ENCODE data around the gene BMP8A. TPM values are rescaled to one million over a fixed set of nuclear protein-coding genes. Genes with fewer than 3 reads are reported as not detected.

Gene BMP8A
- total and polyA plus RNA-seq, 9 of the 15 experiments (the other 6 are each of a cell fraction or from before 2014, with no cell fraction given): 0.05 to 0.31 TPM; not detected in 7

- TF ChIP-seq ATF3 (IDR thresholded peaks at IDR 0.05) (no peak), ATF3 (CRISPR knock-in tag; conservative IDR thresholded peaks at IDR 0.05) (peak; percentile 50; the same call in 1 of the 2 replicates), DNMT1 (IDR thresholded peaks at IDR 0.05) (no peak), SMARCA5 (IDR thresholded peaks at IDR 0.05) (no peak), TBL1XR1 (IDR thresholded peaks at IDR 0.05; ENCODE audit: low read length in 2 of 2) (no peak), ATF1 (CRISPR knock-in tag; IDR thresholded peaks at IDR 0.05) (no peak), ATF1 (tag; IDR thresholded peaks at IDR 0.05) (0 out of 2 replicates have a peak, but pooled peaks have one; percentile 24), CTBP1 (IDR thresholded peaks at IDR 0.05; ENCODE audit: borderline replicate concordance) (0 out of 2 replicates have a peak, but pooled peaks have one; percentile 65), HES1 (IDR thresholded peaks at IDR 0.05; ENCODE audit: low read depth) (no peak), ESRRA (IDR thresholded peaks at IDR 0.05; ENCODE audit: borderline replicate concordance, low read depth) (no peak), E2F5 (CRISPR knock-in tag; IDR thresholded peaks at IDR 0.05) (no peak), PBX2 (CRISPR knock-in tag; IDR thresholded peaks at IDR 0.05; ENCODE audit: low read depth) (no peak), PBX2 (tag; conservative IDR thresholded peaks at IDR 0.05; ENCODE audit: low read depth) (no peak), BRCA1 (IDR thresholded peaks at IDR 0.05) (no peak), BRCA1 (CRISPR knock-in tag; IDR thresholded peaks at IDR 0.05) (no peak), TAF9B (IDR thresholded peaks at IDR 0.05; ENCODE audit: partially characterized antibody) (no peak), CCAR2 (IDR thresholded peaks at IDR 0.05; ENCODE audit: low read depth, low read length) (no peak), RBM15 (IDR thresholded peaks at IDR 0.05; ENCODE audit: insufficient read depth, low read length) (no peak), HMG20B (CRISPR knock-in tag; IDR thresholded peaks at IDR 0.05) (no peak), CREM (IDR thresholded peaks at IDR 0.05; ENCODE audit: low read depth) (0 out of 2 replicates have a peak, but pooled peaks have one; percentile 15), STAG1 (CRISPR knock-in tag; IDR thresholded peaks at IDR 0.05; ENCODE audit: borderline replicate concordance) (peak; percentile 85), ZBTB9 (CRISPR knock-in tag; IDR thresholded peaks at IDR 0.05) (no peak), MAFK (IDR thresholded peaks at IDR 0.05; ENCODE audit: low read length) (0 out of 2 replicates have a peak, but pooled peaks have one; percentile 13)
Observed at GRCh38 chr1:39539252-39539790, 47.9 kb downstream of the BMP8A start (continued).

Measured in K562 (cell line).